H7 (cell line): ENCODE results near the gene RORB. TPM values are rescaled to one million over a fixed set of nuclear protein-coding genes. Genes with fewer than 3 reads are reported as not detected.
A peak's percentile ranks its signal among the peaks of the same experiment; 100 is the strongest.

Source experiments
- DNase-seq: peaks from one replicate; pipeline ENCODE4 v3.0.0; 2012
- H3K27me3 ChIP-seq: 2 replicates; pipeline ENCODE4 v1.6.0; 2011; ENCODE audit warnings: mild to moderate bottlenecking, low read length; ENCODE audit not compliant: control insufficient read depth, insufficient read depth
- H3K36me3 ChIP-seq: replicated peaks from 2 replicates; pipeline ENCODE4 v1.5.1; 2011; ENCODE audit warnings: low read length; ENCODE audit not compliant: control insufficient read depth, insufficient read depth
- H3K4me3 ChIP-seq: 2 replicates; pipeline ENCODE4 v1.5.1; 2011; ENCODE audit warnings: low read depth, mild to moderate bottlenecking, control low read depth, low read length, moderate library complexity; ENCODE audit not compliant: insufficient read depth
- total RNA-seq: library from RNA; depleted of rRNA; stranded (reverse); fragments of >200 nt; shearing (Covaris generic); gene quantifications from 2 replicates; pipeline ENCODE4 v1.2.3, GENCODE V29; 2014

RORB gene
- total RNA-seq, 1 experiment from 2014 or later = 0.73 TPM

- DNase-seq = peak; percentile 4
- Histone ChIP-seq H3K36me3 (no peaks in the 10 kb centered on the region), H3K4me3 (no peak overlapping the region), H3K27me3 (no peaks in the 10 kb centered on the region)
Measured at GRCh38 chr9:74674077-74674476, 176.9 kb downstream of the RORB start.

- no peaks in the 10 kb centered on the region for H3K27me3 ChIP-seq
- no peak for DNase-seq
- H3K4me3 ChIP-seq = no peak overlapping the region
- no peaks in the 10 kb centered on the region for H3K36me3 ChIP-seq
Measured at GRCh38 chr9:74681906-74682305, 184.8 kb downstream of the RORB start.

GRCh38 chr9:74683322-74683721 is 186.2 kb downstream of the RORB start:
- no peak overlapping the region for H3K4me3 ChIP-seq
- H3K27me3 ChIP-seq = no peaks in the 10 kb centered on the region
- H3K36me3 ChIP-seq = no peaks in the 10 kb centered on the region
- DNase-seq = no peak

- no peak overlapping the region for H3K4me3 ChIP-seq
- DNase-seq = no peak
- no peaks in the 10 kb centered on the region for H3K36me3 ChIP-seq
- no peaks in the 10 kb centered on the region for H3K27me3 ChIP-seq
Measured at GRCh38 chr9:74691058-74691457, 193.9 kb downstream of the RORB start.

GRCh38 chr9:74696520-74696919 is 199.4 kb downstream of the RORB start:
- DNase-seq = no peak
- no peaks in the 10 kb centered on the region for H3K27me3 ChIP-seq
- no peaks in the 10 kb centered on the region for H3K36me3 ChIP-seq
- H3K4me3 ChIP-seq = no peak overlapping the region

- Histone ChIP-seq H3K36me3 (no peaks in the 10 kb centered on the region), H3K4me3 (no peak overlapping the region), H3K27me3 (no peaks in the 10 kb centered on the region)
- no peak for DNase-seq
Measured at GRCh38 chr9:74697535-74697934, 200.4 kb downstream of the RORB start.

- Histone ChIP-seq H3K4me3 (no peak overlapping the region), H3K36me3 (no peaks in the 10 kb centered on the region), H3K27me3 (no peaks in the 10 kb centered on the region)
- no peak for DNase-seq
Measured at GRCh38 chr9:74711341-74711740, 214.2 kb downstream of the RORB start.

- Histone ChIP-seq H3K27me3 (no peaks in the 10 kb centered on the region), H3K4me3 (no peak overlapping the region), H3K36me3 (no peaks in the 10 kb centered on the region)
- DNase-seq = no peak
Measured at GRCh38 chr9:74718709-74719108, 221.6 kb downstream of the RORB start.

- H3K36me3 ChIP-seq = no peaks in the 10 kb centered on the region
- H3K27me3 ChIP-seq = no peaks in the 10 kb centered on the region
- DNase-seq = no peak
- no peak overlapping the region for H3K4me3 ChIP-seq
Measured at GRCh38 chr9:74719306-74719705, 222.2 kb downstream of the RORB start.

- Histone ChIP-seq H3K36me3 (no peaks in the 10 kb centered on the region), H3K27me3 (no peaks in the 10 kb centered on the region), H3K4me3 (no peak overlapping the region)
- no peak for DNase-seq
Measured at GRCh38 chr9:74721696-74722660, 224.8 kb downstream of the RORB start.

- no peak for DNase-seq
- Histone ChIP-seq H3K36me3 (no peaks in the 10 kb centered on the region), H3K4me3 (no peak overlapping the region), H3K27me3 (no peaks in the 10 kb centered on the region)
Measured at GRCh38 chr9:74724317-74724716, 227.2 kb downstream of the RORB start.

GRCh38 chr9:74726581-74726980 is 229.4 kb downstream of the RORB start:
- Histone ChIP-seq H3K27me3 (no peaks in the 10 kb centered on the region), H3K36me3 (no peaks in the 10 kb centered on the region), H3K4me3 (no peak overlapping the region)
- DNase-seq = no peak

- no peak overlapping the region for H3K4me3 ChIP-seq
- H3K36me3 ChIP-seq = no peaks in the 10 kb centered on the region
- DNase-seq = no peak
- no peaks in the 10 kb centered on the region for H3K27me3 ChIP-seq
Measured at GRCh38 chr9:74728176-74728575, 231.0 kb downstream of the RORB start.

- DNase-seq = no peak
- Histone ChIP-seq H3K27me3 (no peaks in the 10 kb centered on the region), H3K4me3 (no peak overlapping the region), H3K36me3 (no peaks in the 10 kb centered on the region)
Measured at GRCh38 chr9:74729136-74729695, 232.1 kb downstream of the RORB start.

GRCh38 chr9:74735761-74736160 is 238.6 kb downstream of the RORB start:
- no peak overlapping the region for H3K4me3 ChIP-seq
- no peaks in the 10 kb centered on the region for H3K27me3 ChIP-seq
- no peaks in the 10 kb centered on the region for H3K36me3 ChIP-seq
- no peak for DNase-seq
